ENCODE data around the gene POLD2.

DNA sequence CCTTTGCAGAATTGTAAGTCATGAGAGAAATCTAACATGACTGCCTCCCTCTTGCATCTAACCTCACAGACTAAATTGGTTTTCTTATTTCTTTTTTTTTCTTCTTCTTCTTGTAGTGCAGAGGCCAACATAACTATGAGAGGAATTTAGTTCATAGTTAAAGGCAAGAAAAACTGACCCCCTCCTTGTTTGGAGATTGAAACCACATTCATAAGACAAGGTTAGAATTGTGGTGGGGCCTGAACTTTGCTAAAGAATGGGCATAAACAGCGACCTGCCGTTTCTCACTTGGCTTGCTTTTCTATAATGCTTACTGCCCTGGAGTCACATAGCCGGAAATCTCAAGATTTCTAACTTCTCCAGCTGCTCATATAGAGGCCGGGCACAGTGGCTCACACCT, 38.6 kb downstream of the POLD2 start:
- TF ChIP-seq POLR2A (IDR thresholded peaks at IDR 0.05): no peak
- TF ChIP-seq, protein P1, sequence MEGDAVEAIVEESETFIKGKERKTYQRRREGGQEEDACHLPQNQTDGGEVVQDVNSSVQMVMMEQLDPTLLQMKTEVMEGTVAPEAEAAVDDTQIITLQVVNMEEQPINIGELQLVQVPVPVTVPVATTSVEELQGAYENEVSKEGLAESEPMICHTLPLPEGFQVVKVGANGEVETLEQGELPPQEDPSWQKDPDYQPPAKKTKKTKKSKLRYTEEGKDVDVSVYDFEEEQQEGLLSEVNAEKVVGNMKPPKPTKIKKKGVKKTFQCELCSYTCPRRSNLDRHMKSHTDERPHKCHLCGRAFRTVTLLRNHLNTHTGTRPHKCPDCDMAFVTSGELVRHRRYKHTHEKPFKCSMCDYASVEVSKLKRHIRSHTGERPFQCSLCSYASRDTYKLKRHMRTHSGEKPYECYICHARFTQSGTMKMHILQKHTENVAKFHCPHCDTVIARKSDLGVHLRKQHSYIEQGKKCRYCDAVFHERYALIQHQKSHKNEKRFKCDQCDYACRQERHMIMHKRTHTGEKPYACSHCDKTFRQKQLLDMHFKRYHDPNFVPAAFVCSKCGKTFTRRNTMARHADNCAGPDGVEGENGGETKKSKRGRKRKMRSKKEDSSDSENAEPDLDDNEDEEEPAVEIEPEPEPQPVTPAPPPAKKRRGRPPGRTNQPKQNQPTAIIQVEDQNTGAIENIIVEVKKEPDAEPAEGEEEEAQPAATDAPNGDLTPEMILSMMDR (IDR thresholded peaks at IDR 0.05): no peak
- TF ChIP-seq POLR2AphosphoS5 (IDR thresholded peaks at IDR 0.05): no peak

Data from breast epithelium (tissue), 3 donors.